Measurements from ENCODE around the gene PLA2G2F. TPM values are rescaled to one million over a fixed set of nuclear protein-coding genes. Genes with fewer than 3 reads are reported as not detected.

PLA2G2F gene
- total RNA-seq, 1 experiment from 2014 or later: not detected

DNA sequence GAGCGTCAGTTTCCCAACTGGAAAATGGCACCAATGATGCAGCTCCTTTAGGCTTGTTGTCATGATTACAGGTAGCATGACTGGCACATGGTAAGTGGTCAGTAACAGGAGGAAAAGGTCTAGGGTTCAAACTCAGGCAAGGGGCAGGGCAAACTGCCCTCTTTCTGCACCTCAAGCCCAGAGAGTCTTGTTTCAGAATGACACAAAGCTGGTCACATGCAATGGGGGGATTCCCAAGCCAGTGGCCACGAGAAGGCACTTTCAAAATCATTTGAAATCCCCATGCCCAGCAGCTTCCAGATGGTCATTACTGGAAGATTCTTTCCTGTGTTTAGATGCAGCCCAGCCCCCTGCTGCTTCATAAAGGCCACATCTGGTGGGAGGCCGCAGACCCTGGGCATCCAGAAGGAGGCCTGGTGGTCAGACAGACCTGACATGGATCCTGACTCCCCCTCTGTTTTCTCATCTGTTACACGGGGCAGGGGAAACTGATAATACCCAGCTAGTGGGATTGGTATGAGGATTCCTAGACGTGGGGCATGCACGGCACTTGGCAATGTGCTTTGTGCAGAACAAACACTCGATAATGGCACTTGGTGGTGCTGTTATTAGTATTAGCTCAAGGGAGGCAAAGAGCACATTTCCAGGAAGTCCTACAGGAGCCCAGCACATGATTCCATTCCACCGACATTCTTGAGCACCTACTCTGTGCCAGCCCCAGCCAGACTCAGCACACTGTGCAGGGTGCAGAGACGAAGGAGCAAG is 12.9 kb upstream of the PLA2G2F start:
- ChIA-PET POLR2A (no interaction called here), CTCF (interaction anchor here (0.9 kb wide), 1 partner anchor 27 kb away, joined by 4 read pairs; no protein-coding TSS in a partner anchor)
- no peaks in the 10 kb centered on the region; the same call in 1 of the 2 replicates for H3K27me3 Mint-ChIP-seq (ENCODE audit: low read depth)
- H3K27ac Mint-ChIP-seq: no peak overlapping the region
- H3K9me3 Mint-ChIP-seq: peaks cover 11% of the 10 kb centered on the region
- ATAC-seq: no peak
- no peak for DNase-seq (ENCODE audit: low spot score)
- no peaks in the 10 kb centered on the region for H3K4me1 Mint-ChIP-seq
- no peak for TF ChIP-seq FOXJ3 (CRISPR knock-in tag; IDR thresholded peaks at IDR 0.05; ENCODE audit: borderline replicate concordance)
- TF ChIP-seq EMX1 (CRISPR knock-in tag; IDR thresholded peaks at IDR 0.05): no peak
- TF ChIP-seq, protein P1, sequence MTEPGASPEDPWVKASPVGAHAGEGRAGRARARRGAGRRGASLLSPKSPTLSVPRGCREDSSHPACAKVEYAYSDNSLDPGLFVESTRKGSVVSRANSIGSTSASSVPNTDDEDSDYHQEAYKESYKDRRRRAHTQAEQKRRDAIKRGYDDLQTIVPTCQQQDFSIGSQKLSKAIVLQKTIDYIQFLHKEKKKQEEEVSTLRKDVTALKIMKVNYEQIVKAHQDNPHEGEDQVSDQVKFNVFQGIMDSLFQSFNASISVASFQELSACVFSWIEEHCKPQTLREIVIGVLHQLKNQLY (CRISPR knock-in tag; IDR thresholded peaks at IDR 0.05): no peak
- no peak for TF ChIP-seq SOX15 (CRISPR knock-in tag; IDR thresholded peaks at IDR 0.05)
- no peak for TF ChIP-seq PRRX2 (CRISPR knock-in tag; IDR thresholded peaks at IDR 0.05)
- TF ChIP-seq CREB1 (CRISPR knock-in tag; IDR thresholded peaks at IDR 0.05): no peak
- H3K36me3 Mint-ChIP-seq: peaks cover 9% of the 10 kb centered on the region; the same call in 1 of the 2 replicates
- no peak overlapping the region for H3K4me3 Mint-ChIP-seq

DNA sequence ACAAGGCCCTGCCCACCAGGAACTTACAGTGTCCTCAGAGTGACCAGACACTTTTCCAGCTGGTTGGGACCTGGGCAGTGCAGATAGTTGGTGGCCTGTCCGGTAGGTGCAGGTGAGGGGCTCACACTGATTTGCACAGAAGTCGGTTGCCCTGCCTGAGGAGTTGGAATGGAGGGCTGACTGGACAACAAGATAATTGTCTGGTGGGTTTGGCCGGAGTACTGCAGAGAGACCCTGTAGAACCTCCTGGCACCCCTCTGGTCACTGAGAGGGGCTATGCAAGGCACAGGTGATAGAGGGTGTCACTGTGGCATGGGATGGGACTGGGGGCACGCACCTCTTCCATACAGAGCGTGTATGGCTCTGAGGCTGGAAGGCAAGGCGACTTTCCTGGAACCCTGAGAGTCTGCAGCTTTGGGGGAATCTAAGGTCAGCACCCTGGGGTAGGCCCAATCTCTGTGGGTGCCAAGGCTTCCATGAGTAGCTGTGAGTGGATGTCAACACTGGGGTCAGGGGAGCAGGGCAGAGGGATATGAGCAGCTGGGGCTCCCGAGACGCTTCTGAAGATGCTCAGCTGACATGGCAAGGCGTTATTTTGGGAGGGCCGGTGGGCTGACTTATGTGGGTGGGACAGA is 12.2 kb upstream of the PLA2G2F start:
- CTCF ChIA-PET: no interaction called here
- ATAC-seq (no peak), DNase-seq (ENCODE audit: low spot score) (no peak)
- Mint-ChIP-seq H3K9me3 (peaks cover 15% of the 10 kb centered on the region), H3K36me3 (peaks cover 9% of the 10 kb centered on the region; the same call in 1 of the 2 replicates), H3K27me3 (ENCODE audit: low read depth) (no peaks in the 10 kb centered on the region; the same call in 1 of the 2 replicates), H3K4me3 (no peak overlapping the region), H3K4me1 (no peaks in the 10 kb centered on the region), H3K27ac (no peak overlapping the region)
- POLR2A ChIA-PET: no interaction called here
- TF ChIP-seq NR1H2 (CRISPR knock-in tag; IDR thresholded peaks at IDR 0.05): no peak
- no peak for TF ChIP-seq MXD4 (CRISPR knock-in tag; IDR thresholded peaks at IDR 0.05; ENCODE audit: borderline replicate concordance)
- no peak for TF ChIP-seq ZNF263 (CRISPR knock-in tag; IDR thresholded peaks at IDR 0.05; ENCODE audit: low read depth)
- TF ChIP-seq RELA (CRISPR knock-in tag; IDR thresholded peaks at IDR 0.05; ENCODE audit: borderline replicate concordance): no peak
- TF ChIP-seq, protein P2, sequence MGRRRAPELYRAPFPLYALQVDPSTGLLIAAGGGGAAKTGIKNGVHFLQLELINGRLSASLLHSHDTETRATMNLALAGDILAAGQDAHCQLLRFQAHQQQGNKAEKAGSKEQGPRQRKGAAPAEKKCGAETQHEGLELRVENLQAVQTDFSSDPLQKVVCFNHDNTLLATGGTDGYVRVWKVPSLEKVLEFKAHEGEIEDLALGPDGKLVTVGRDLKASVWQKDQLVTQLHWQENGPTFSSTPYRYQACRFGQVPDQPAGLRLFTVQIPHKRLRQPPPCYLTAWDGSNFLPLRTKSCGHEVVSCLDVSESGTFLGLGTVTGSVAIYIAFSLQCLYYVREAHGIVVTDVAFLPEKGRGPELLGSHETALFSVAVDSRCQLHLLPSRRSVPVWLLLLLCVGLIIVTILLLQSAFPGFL (CRISPR knock-in tag; IDR thresholded peaks at IDR 0.05; ENCODE audit: borderline replicate concordance): no peak
- TF ChIP-seq, protein P3, sequence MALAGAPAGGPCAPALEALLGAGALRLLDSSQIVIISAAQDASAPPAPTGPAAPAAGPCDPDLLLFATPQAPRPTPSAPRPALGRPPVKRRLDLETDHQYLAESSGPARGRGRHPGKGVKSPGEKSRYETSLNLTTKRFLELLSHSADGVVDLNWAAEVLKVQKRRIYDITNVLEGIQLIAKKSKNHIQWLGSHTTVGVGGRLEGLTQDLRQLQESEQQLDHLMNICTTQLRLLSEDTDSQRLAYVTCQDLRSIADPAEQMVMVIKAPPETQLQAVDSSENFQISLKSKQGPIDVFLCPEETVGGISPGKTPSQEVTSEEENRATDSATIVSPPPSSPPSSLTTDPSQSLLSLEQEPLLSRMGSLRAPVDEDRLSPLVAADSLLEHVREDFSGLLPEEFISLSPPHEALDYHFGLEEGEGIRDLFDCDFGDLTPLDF (CRISPR knock-in tag; IDR thresholded peaks at IDR 0.05): no peak
- TF ChIP-seq, protein P4, sequence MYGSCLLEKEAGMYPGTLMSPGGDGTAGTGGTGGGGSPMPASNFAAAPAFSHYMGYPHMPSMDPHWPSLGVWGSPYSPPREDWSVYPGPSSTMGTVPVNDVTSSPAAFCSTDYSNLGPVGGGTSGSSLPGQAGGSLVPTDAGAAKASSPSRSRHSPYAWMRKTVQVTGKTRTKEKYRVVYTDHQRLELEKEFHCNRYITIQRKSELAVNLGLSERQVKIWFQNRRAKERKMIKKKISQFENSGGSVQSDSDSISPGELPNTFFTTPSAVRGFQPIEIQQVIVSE (CRISPR knock-in tag; IDR thresholded peaks at IDR 0.05; ENCODE audit: borderline replicate concordance): no peak
- TF ChIP-seq ELF4 (CRISPR knock-in tag; IDR thresholded peaks at IDR 0.05; ENCODE audit: low read depth): no peak
- TF ChIP-seq, protein P5, sequence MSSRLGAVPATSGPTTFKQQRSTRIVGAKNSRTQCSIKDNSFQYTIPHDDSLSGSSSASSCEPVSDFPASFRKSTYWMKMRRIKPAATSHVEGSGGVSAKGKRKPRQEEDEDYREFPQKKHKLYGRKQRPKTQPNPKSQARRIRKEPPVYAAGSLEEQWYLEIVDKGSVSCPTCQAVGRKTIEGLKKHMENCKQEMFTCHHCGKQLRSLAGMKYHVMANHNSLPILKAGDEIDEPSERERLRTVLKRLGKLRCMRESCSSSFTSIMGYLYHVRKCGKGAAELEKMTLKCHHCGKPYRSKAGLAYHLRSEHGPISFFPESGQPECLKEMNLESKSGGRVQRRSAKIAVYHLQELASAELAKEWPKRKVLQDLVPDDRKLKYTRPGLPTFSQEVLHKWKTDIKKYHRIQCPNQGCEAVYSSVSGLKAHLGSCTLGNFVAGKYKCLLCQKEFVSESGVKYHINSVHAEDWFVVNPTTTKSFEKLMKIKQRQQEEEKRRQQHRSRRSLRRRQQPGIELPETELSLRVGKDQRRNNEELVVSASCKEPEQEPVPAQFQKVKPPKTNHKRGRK (CRISPR knock-in tag; IDR thresholded peaks at IDR 0.05; ENCODE audit: borderline replicate concordance): no peak
- no peak for TF ChIP-seq JUN (CRISPR knock-in tag; IDR thresholded peaks at IDR 0.05)
- TF ChIP-seq CREM (CRISPR knock-in tag; IDR thresholded peaks at IDR 0.05): no peak
- TF ChIP-seq, protein P6, sequence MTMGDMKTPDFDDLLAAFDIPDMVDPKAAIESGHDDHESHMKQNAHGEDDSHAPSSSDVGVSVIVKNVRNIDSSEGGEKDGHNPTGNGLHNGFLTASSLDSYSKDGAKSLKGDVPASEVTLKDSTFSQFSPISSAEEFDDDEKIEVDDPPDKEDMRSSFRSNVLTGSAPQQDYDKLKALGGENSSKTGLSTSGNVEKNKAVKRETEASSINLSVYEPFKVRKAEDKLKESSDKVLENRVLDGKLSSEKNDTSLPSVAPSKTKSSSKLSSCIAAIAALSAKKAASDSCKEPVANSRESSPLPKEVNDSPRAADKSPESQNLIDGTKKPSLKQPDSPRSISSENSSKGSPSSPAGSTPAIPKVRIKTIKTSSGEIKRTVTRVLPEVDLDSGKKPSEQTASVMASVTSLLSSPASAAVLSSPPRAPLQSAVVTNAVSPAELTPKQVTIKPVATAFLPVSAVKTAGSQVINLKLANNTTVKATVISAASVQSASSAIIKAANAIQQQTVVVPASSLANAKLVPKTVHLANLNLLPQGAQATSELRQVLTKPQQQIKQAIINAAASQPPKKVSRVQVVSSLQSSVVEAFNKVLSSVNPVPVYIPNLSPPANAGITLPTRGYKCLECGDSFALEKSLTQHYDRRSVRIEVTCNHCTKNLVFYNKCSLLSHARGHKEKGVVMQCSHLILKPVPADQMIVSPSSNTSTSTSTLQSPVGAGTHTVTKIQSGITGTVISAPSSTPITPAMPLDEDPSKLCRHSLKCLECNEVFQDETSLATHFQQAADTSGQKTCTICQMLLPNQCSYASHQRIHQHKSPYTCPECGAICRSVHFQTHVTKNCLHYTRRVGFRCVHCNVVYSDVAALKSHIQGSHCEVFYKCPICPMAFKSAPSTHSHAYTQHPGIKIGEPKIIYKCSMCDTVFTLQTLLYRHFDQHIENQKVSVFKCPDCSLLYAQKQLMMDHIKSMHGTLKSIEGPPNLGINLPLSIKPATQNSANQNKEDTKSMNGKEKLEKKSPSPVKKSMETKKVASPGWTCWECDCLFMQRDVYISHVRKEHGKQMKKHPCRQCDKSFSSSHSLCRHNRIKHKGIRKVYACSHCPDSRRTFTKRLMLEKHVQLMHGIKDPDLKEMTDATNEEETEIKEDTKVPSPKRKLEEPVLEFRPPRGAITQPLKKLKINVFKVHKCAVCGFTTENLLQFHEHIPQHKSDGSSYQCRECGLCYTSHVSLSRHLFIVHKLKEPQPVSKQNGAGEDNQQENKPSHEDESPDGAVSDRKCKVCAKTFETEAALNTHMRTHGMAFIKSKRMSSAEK (CRISPR knock-in tag; IDR thresholded peaks at IDR 0.05; ENCODE audit: borderline replicate concordance): no peak
- TF ChIP-seq ZNF232 (CRISPR knock-in tag; IDR thresholded peaks at IDR 0.05): no peak
- TF ChIP-seq, protein P7, sequence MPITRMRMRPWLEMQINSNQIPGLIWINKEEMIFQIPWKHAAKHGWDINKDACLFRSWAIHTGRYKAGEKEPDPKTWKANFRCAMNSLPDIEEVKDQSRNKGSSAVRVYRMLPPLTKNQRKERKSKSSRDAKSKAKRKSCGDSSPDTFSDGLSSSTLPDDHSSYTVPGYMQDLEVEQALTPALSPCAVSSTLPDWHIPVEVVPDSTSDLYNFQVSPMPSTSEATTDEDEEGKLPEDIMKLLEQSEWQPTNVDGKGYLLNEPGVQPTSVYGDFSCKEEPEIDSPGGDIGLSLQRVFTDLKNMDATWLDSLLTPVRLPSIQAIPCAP (CRISPR knock-in tag; IDR thresholded peaks at IDR 0.05): no peak
- TF ChIP-seq, protein P8, sequence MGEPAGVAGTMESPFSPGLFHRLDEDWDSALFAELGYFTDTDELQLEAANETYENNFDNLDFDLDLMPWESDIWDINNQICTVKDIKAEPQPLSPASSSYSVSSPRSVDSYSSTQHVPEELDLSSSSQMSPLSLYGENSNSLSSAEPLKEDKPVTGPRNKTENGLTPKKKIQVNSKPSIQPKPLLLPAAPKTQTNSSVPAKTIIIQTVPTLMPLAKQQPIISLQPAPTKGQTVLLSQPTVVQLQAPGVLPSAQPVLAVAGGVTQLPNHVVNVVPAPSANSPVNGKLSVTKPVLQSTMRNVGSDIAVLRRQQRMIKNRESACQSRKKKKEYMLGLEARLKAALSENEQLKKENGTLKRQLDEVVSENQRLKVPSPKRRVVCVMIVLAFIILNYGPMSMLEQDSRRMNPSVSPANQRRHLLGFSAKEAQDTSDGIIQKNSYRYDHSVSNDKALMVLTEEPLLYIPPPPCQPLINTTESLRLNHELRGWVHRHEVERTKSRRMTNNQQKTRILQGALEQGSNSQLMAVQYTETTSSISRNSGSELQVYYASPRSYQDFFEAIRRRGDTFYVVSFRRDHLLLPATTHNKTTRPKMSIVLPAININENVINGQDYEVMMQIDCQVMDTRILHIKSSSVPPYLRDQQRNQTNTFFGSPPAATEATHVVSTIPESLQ (CRISPR knock-in tag; IDR thresholded peaks at IDR 0.05): no peak
